Liver (tissue), 9 donors: ENCODE measurements around the gene PPM1E. TPM values are rescaled to one million over a fixed set of nuclear protein-coding genes. Genes with fewer than 3 reads are reported as not detected.

Experiments used
- DNase-seq: peaks from one replicate; pipeline ENCODE4 v3.0.0-alpha.2; 2017; ENCODE audit warnings: low spot score
- H3K27ac ChIP-seq, 2 donors: one replicate each; pipeline ENCODE4 v1.7.0; 2013; ENCODE audit warnings: inconsistent platforms in 2 of 2, low read length in 2 of 2, control low read depth in 1 of 2, low read depth in 1 of 2, mild to moderate bottlenecking in 1 of 2
- H3K27me3 ChIP-seq, 4 donors: one replicate each; pipeline versions ENCODE4 v1.6.1 to v1.7.0; 2013; ENCODE audit warnings: low read length in 3 of 4, inconsistent platforms in 1 of 4, mild to moderate bottlenecking in 1 of 4, moderate library complexity in 1 of 4; ENCODE audit not compliant: control insufficient read depth in 4 of 4, insufficient read depth in 4 of 4
- H3K36me3 ChIP-seq, 4 donors: one replicate each; pipeline versions ENCODE4 v1.6.1 to v1.7.0; 2013; ENCODE audit warnings: low read length in 3 of 4, mild to moderate bottlenecking in 3 of 4, low read depth in 1 of 4, moderate library complexity in 1 of 4; ENCODE audit not compliant: control insufficient read depth in 4 of 4, insufficient read depth in 3 of 4
- H3K4me1 ChIP-seq, 4 donors: one replicate each; pipeline versions ENCODE4 v1.6.1 to v1.7.0; 2013; ENCODE audit warnings: low read length in 3 of 4, mild to moderate bottlenecking in 3 of 4, moderate library complexity in 1 of 4; ENCODE audit not compliant: control insufficient read depth in 4 of 4, insufficient read depth in 4 of 4
- H3K4me3 ChIP-seq, 3 donors: one replicate each; pipeline versions ENCODE4 v1.6.1 to v1.7.0; 2013; ENCODE audit warnings: low read length in 3 of 3, control low read depth in 1 of 3, low read depth in 1 of 3, mild to moderate bottlenecking in 1 of 3
- H3K9ac ChIP-seq, 2 donors: one replicate each; pipeline ENCODE4 v1.7.0; 2013; ENCODE audit warnings: low read length in 2 of 2, mild to moderate bottlenecking in 2 of 2, moderate library complexity in 2 of 2, control low read depth in 1 of 2, low read depth in 1 of 2
- H3K9me3 ChIP-seq, 4 donors: one replicate each; pipeline versions ENCODE4 v1.6.1 to v1.7.0; 2013; ENCODE audit warnings: low read length in 3 of 4; ENCODE audit not compliant: control insufficient read depth in 4 of 4
- ATF3 ChIP-seq: IDR thresholded peaks from 2 replicates; pipeline ENCODE4 v1.6.1; 2016; ENCODE audit warnings: antibody characterized with exemption
- CTCF ChIP-seq: fragments of 150-350 bp; IDR thresholded peaks from 2 replicates; pipeline ENCODE4 v1.5.1; 2017; ENCODE audit warnings: improper control_type of control experiment, low read depth, low read length; ENCODE audit not compliant: missing input control
- EGR1 ChIP-seq, 2 donors: IDR thresholded peaks; 2 replicates each; pipeline ENCODE4 v1.6.1; 2016 to 2018; ENCODE audit warnings: antibody characterized with exemption in 2 of 2, low read depth in 2 of 2
- FOXA1 ChIP-seq: IDR thresholded peaks from 2 replicates; pipeline ENCODE4 v1.6.1; 2016; ENCODE audit warnings: antibody characterized with exemption
- FOXA2 ChIP-seq: IDR thresholded peaks from 2 replicates; pipeline ENCODE4 v1.6.1; 2016; ENCODE audit warnings: antibody characterized with exemption
- GABPA ChIP-seq, 2 donors: IDR thresholded peaks in 1 of 2; conservative IDR thresholded peaks in 1 of 2; 2 replicates each; pipeline ENCODE4 v1.6.1; 2016; ENCODE audit warnings: antibody characterized with exemption in 2 of 2, mild to moderate bottlenecking in 1 of 2, moderate library complexity in 1 of 2
- HNF4A ChIP-seq, 2 donors: conservative IDR thresholded peaks; 2 replicates each; pipeline ENCODE4 v1.6.1; 2016; ENCODE audit warnings: antibody characterized with exemption in 2 of 2, mild to moderate bottlenecking in 2 of 2
- HNF4G ChIP-seq: IDR thresholded peaks from 2 replicates; pipeline ENCODE4 v1.6.1; 2016; ENCODE audit warnings: antibody characterized with exemption
- JUND ChIP-seq, 2 donors: IDR thresholded peaks; 2 replicates each; pipeline ENCODE4 v1.6.1; 2016; ENCODE audit warnings: antibody characterized with exemption in 2 of 2
- MAX ChIP-seq: IDR thresholded peaks from 2 replicates; pipeline ENCODE4 v1.6.1; 2016; ENCODE audit warnings: antibody characterized with exemption
- NR2F2 ChIP-seq: IDR thresholded peaks from 2 replicates; pipeline ENCODE4 v1.6.1; 2016; ENCODE audit warnings: antibody characterized with exemption
- RAD21 ChIP-seq, 2 donors: IDR thresholded peaks; 2 replicates each; pipeline ENCODE4 v1.6.1; 2016; ENCODE audit warnings: antibody characterized with exemption in 2 of 2, mild to moderate bottlenecking in 2 of 2
- REST ChIP-seq: IDR thresholded peaks from 2 replicates; pipeline ENCODE4 v1.6.1; 2016; ENCODE audit warnings: antibody characterized with exemption, mild to moderate bottlenecking
- RXRA ChIP-seq, 2 donors: IDR thresholded peaks; 2 replicates each; pipeline ENCODE4 v1.6.1; 2017 to 2018; ENCODE audit warnings: antibody characterized with exemption in 2 of 2, mild to moderate bottlenecking in 1 of 2
- SP1 ChIP-seq: IDR thresholded peaks from 2 replicates; pipeline ENCODE4 v1.6.1; 2018; ENCODE audit warnings: antibody characterized with exemption, mild to moderate bottlenecking
- TAF1 ChIP-seq: conservative IDR thresholded peaks from 2 replicates; pipeline ENCODE4 v1.6.1; 2016; ENCODE audit warnings: antibody characterized with exemption, mild to moderate bottlenecking
- YY1 ChIP-seq: IDR thresholded peaks from 2 replicates; pipeline ENCODE4 v1.6.1; 2016; ENCODE audit warnings: antibody characterized with exemption, mild to moderate bottlenecking
- ZBTB33 ChIP-seq: IDR thresholded peaks from 2 replicates; pipeline ENCODE4 v1.6.1; 2016; ENCODE audit warnings: antibody characterized with exemption
- WGBS: extraction: QIAGEN DNeasy Blood & Tissue Kit; methylation state at CpG from one replicate; pipeline ENCODE4 v1.1.7; 2013; 5-methylcytosine and 5-hydroxymethylcytosine counted together
- polyA plus RNA-seq, 2 donors: library from polyadenylated mRNA; stranded (reverse) in 1 of 2; unstranded in 1 of 2; fragments of 200-250 nt in 1 of 2; fragments of >200 nt in 1 of 2; fragmentation: Nextera tagmentation in 1 of 2; extraction: Ambion mirVana in 1 of 2; gene quantifications; one replicate each; pipeline versions ENCODE4 v1.2.1 to v1.2.3, GENCODE V29; 2013 to 2015
- total RNA-seq, 2 donors: library from RNA; depleted of rRNA; stranded (reverse); fragments of >200 nt; gene quantifications; one replicate each; pipeline ENCODE4 v1.2.3, GENCODE V29; 2014
- donor health status: healthy.
- donor health status: healthy.
- donor health status: healthy.
- donor health status: healthy.
- donor health status: healthy.

PPM1E gene
- total and polyA plus RNA-seq, 4 donors = 0.25 to 0.61 (median 0.50) TPM; not detected in 1

GRCh38 chr17:58832514-58832913 is 76.9 kb downstream of the PPM1E start:
- 94% methylated on average over 3 of the region's 3 CpGs for WGBS
- TF ChIP-seq REST (no peak), YY1 (no peak), FOXA2 (no peak), HNF4G (no peak), ATF3 (no peak), SP1 (no peak), RXRA (IDR thresholded peaks at IDR 0.05) (no peak), MAX (no peak), RAD21 (IDR thresholded peaks at IDR 0.05) (no peak), EGR1 (IDR thresholded peaks at IDR 0.05; ENCODE audit: low read depth in 2 of 2) (no peak), JUND (IDR thresholded peaks at IDR 0.05) (no peak), HNF4A (conservative IDR thresholded peaks at IDR 0.05) (no peak)
- Histone ChIP-seq H3K4me1 (no peaks in the 10 kb centered on the region), H3K27ac (no peak overlapping the region), H3K9ac (no peak overlapping the region), H3K27me3 (no peaks in the 10 kb centered on the region), H3K9me3 (no peaks in the 10 kb centered on the region), H3K36me3 (no peaks in the 10 kb centered on the region), H3K4me3 (no peak overlapping the region)
- no peak for DNase-seq

GRCh38 chr17:58837699-58838098 is 82.0 kb downstream of the PPM1E start:
- TF ChIP-seq NR2F2 = no peak
- TF ChIP-seq ATF3 = no peak
- no peak for TF ChIP-seq YY1
- TF ChIP-seq FOXA2 = no peak
- no peak for TF ChIP-seq RXRA (IDR thresholded peaks at IDR 0.05)
- no peak for TF ChIP-seq MAX
- no peak for TF ChIP-seq EGR1 (IDR thresholded peaks at IDR 0.05; ENCODE audit: low read depth in 2 of 2)
- TF ChIP-seq FOXA1 = no peak
- TF ChIP-seq REST = no peak
- no peak for TF ChIP-seq JUND (IDR thresholded peaks at IDR 0.05)
- TF ChIP-seq TAF1 = no peak
- TF ChIP-seq RAD21 (IDR thresholded peaks at IDR 0.05) = no peak
- TF ChIP-seq CTCF = no peak
- no peak for TF ChIP-seq HNF4G
- TF ChIP-seq ZBTB33 = no peak
- no peak for TF ChIP-seq SP1
- TF ChIP-seq GABPA (IDR thresholded peaks at IDR 0.05 in 1 of 2, conservative IDR thresholded peaks at IDR 0.05 in 1 of 2) = no peak
- no peak for TF ChIP-seq HNF4A (conservative IDR thresholded peaks at IDR 0.05)
- Histone ChIP-seq H3K27ac (no peak overlapping the region), H3K9ac (no peak overlapping the region), H3K4me3 (no peak overlapping the region), H3K27me3 (no peaks in the 10 kb centered on the region), H3K36me3 (no peaks in the 10 kb centered on the region), H3K4me1 (no peaks in the 10 kb centered on the region), H3K9me3 (no peaks in the 10 kb centered on the region)
- 93% methylated on average over 5 of the region's 5 CpGs for WGBS
- DNase-seq = no peak
